Measurements from ENCODE around the gene PLD1.
"Not testable (repeated sequence)": the region's sequence is repeated elsewhere in the genome, so short reads cannot be mapped to it uniquely, and the experiment has no call there.

- TF ChIP-seq EZH2 (IDR thresholded peaks at IDR 0.05; ENCODE audit: borderline replicate concordance, control insufficient read depth, low read depth, low read length); JUNB (IDR thresholded peaks at IDR 0.05); SREBF1 (IDR thresholded peaks at IDR 0.05; ENCODE audit: low read length); BACH1 (IDR thresholded peaks at IDR 0.05; ENCODE audit: borderline replicate concordance); SP1 (IDR thresholded peaks at IDR 0.05; ENCODE audit: low read depth, low read length); SMAD1 (IDR thresholded peaks at IDR 0.05; ENCODE audit: low read depth, partially characterized antibody); POLR2A (IDR thresholded peaks at IDR 0.05; ENCODE audit: low read depth, low read length); SREBF2 (IDR thresholded peaks at IDR 0.05; ENCODE audit: low read length): not testable (repeated sequence)
- TF ChIP-seq, protein P1, sequence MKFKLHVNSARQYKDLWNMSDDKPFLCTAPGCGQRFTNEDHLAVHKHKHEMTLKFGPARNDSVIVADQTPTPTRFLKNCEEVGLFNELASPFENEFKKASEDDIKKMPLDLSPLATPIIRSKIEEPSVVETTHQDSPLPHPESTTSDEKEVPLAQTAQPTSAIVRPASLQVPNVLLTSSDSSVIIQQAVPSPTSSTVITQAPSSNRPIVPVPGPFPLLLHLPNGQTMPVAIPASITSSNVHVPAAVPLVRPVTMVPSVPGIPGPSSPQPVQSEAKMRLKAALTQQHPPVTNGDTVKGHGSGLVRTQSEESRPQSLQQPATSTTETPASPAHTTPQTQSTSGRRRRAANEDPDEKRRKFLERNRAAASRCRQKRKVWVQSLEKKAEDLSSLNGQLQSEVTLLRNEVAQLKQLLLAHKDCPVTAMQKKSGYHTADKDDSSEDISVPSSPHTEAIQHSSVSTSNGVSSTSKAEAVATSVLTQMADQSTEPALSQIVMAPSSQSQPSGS (IDR thresholded peaks at IDR 0.05; ENCODE audit: low read length) = not testable (repeated sequence)
These were observed 48.5 kb upstream of the PLD1 start for GRCh38 chr3:171858770-171859169.

All from GM12878 (cell line).